RWPE2 (cell line): ENCODE measurements around the gene EVI2A.
"Not testable (repeated sequence)": the region's sequence is repeated elsewhere in the genome, so short reads cannot be mapped to it uniquely, and the experiment has no call there.

Source experiments
- ATAC-seq: fragments of 200-7000 bp; cut with Tn5 transposase; 3 replicates; pipeline ENCODE4 v1.9.1; 2021; ENCODE audit warnings: low read depth
- DNase-seq: peaks from one replicate; pipeline ENCODE4 v3.0.0-alpha.2; 2020; ENCODE audit warnings: low spot score
- H3K27ac ChIP-seq: fragments of 450-650 bp; 2 replicates; pipeline ENCODE4 v1.5.1; 2017; ENCODE audit warnings: mild to moderate bottlenecking; ENCODE audit not compliant: poor library complexity, severe bottlenecking
- H3K27me3 ChIP-seq: fragments of 250-450 bp; sonication (Bioruptor Pico); 2 replicates; pipeline ENCODE4 v1.5.1; 2021; ENCODE audit warnings: mild to moderate bottlenecking, moderate library complexity; ENCODE audit not compliant: insufficient read depth, poor library complexity, severe bottlenecking
- H3K36me3 ChIP-seq: fragments of 250-450 bp; sonication (Bioruptor Pico); 2 replicates; pipeline ENCODE4 v1.5.1; 2020; ENCODE audit warnings: low read depth, mild to moderate bottlenecking, moderate library complexity
- H3K4me1 ChIP-seq: fragments of 250-450 bp; sonication (Bioruptor Pico); 2 replicates; pipeline ENCODE4 v1.5.1; 2021; ENCODE audit warnings: mild to moderate bottlenecking, moderate library complexity; ENCODE audit not compliant: insufficient read depth, poor library complexity, severe bottlenecking
- H3K4me3 ChIP-seq: fragments of 250-450 bp; sonication (Bioruptor Pico); 2 replicates; pipeline ENCODE4 v1.5.1; 2021; ENCODE audit warnings: mild to moderate bottlenecking, moderate library complexity; ENCODE audit not compliant: severe bottlenecking
- H3K9me3 ChIP-seq: fragments of 250-450 bp; sonication (Bioruptor Pico); 2 replicates; pipeline ENCODE4 v1.5.1; 2021; ENCODE audit warnings: mild to moderate bottlenecking, moderate library complexity; ENCODE audit not compliant: severe bottlenecking
- CTCF ChIP-seq: fragments of 450-650 bp; IDR thresholded peaks from one replicate; pipeline ENCODE4 v1.5.1; 2017; ENCODE audit warnings: mild to moderate bottlenecking, moderate library complexity; ENCODE audit not compliant: poor library complexity, severe bottlenecking

The EVI2A gene

GRCh38 chr17:31313982-31314781 is 7.2 kb downstream of the EVI2A start, which contains the start of gene EVI2B:
TSS of gene EVI2B (minus strand) at chr17:31314054. CDS start at chr17:31305609, 8,445 bp downstream.
- Histone ChIP-seq H3K27me3 (no peaks in the 10 kb centered on the region), H3K36me3 (0 out of 2 replicates have a peak, but pooled peaks cover 12% of the 10 kb centered on the region), H3K9me3 (no peaks in the 10 kb centered on the region), H3K27ac (peak within 1 kb of the TSS; percentile 89), H3K4me3 (no peak within 1 kb of the TSS), H3K4me1 (peaks cover 39% of the 10 kb centered on the region)
- ATAC-seq (peak; percentile 95), DNase-seq (no peak)
- TF ChIP-seq CTCF: no peak

- H3K4me1 ChIP-seq: peaks cover 26% of the 10 kb centered on the region
- H3K27ac ChIP-seq: peak overlapping the region; percentile 89
- H3K9me3 ChIP-seq, ATAC-seq, DNase-seq, H3K27me3 ChIP-seq, H3K4me3 ChIP-seq: not testable (repeated sequence)
- 0 out of 2 replicates have a peak, but pooled peaks cover 12% of the 10 kb centered on the region for H3K36me3 ChIP-seq
These were observed 9.2 kb downstream of the EVI2A start for GRCh38 chr17:31312223-31312622.

- Histone ChIP-seq H3K4me3 (no peak overlapping the region), H3K36me3 (0 out of 2 replicates have a peak, but pooled peaks cover 12% of the 10 kb centered on the region), H3K4me1 (peaks cover 26% of the 10 kb centered on the region), H3K9me3 (no peaks in the 10 kb centered on the region), H3K27me3 (no peaks in the 10 kb centered on the region), H3K27ac (no peak overlapping the region)
- TF ChIP-seq CTCF: no peak
- ATAC-seq: no peak
- DNase-seq: no peak
These were observed 9.9 kb downstream of the EVI2A start for GRCh38 chr17:31311526-31311925.

- DNase-seq (no peak), ATAC-seq (no peak)
- Histone ChIP-seq H3K36me3 (0 out of 2 replicates have a peak, but pooled peaks cover 12% of the 10 kb centered on the region), H3K27ac (no peak overlapping the region), H3K9me3 (no peaks in the 10 kb centered on the region), H3K4me1 (peaks cover 26% of the 10 kb centered on the region), H3K27me3 (no peaks in the 10 kb centered on the region), H3K4me3 (no peak overlapping the region)
- TF ChIP-seq CTCF: no peak
These were observed 10.5 kb downstream of the EVI2A start for GRCh38 chr17:31310886-31311285.

GRCh38 chr17:31310260-31310659 is 11.2 kb downstream of the EVI2A start:
- Histone ChIP-seq H3K27me3 (no peaks in the 10 kb centered on the region), H3K9me3 (no peaks in the 10 kb centered on the region), H3K4me1 (peaks cover 26% of the 10 kb centered on the region), H3K36me3 (0 out of 2 replicates have a peak, but pooled peaks cover 9% of the 10 kb centered on the region), H3K27ac (no peak overlapping the region), H3K4me3 (no peak overlapping the region)
- ATAC-seq (no peak), DNase-seq (no peak)
- no peak for TF ChIP-seq CTCF
